Choroid plexus epithelial cell (primary cell): ENCODE measurements around the gene NOL4L.
A peak's percentile ranks its signal among the peaks of the same experiment; 100 is the strongest.

Source experiments
- DNase-seq: peaks from one replicate; pipeline ENCODE4 v3.0.0-alpha.2; 2010; ENCODE audit warnings: low read depth
- H3K4me3 ChIP-seq: 2 replicates; pipeline ENCODE4 v1.5.1; 2011; ENCODE audit warnings: low read depth, mild to moderate bottlenecking, control low read depth, low read length, moderate library complexity
- CTCF ChIP-seq: conservative IDR thresholded peaks from 2 replicates; pipeline ENCODE4 v1.5.1; 2011; ENCODE audit warnings: low read depth, mild to moderate bottlenecking, control low read depth, inconsistent platforms, low read length, moderate library complexity

Gene NOL4L

DNA sequence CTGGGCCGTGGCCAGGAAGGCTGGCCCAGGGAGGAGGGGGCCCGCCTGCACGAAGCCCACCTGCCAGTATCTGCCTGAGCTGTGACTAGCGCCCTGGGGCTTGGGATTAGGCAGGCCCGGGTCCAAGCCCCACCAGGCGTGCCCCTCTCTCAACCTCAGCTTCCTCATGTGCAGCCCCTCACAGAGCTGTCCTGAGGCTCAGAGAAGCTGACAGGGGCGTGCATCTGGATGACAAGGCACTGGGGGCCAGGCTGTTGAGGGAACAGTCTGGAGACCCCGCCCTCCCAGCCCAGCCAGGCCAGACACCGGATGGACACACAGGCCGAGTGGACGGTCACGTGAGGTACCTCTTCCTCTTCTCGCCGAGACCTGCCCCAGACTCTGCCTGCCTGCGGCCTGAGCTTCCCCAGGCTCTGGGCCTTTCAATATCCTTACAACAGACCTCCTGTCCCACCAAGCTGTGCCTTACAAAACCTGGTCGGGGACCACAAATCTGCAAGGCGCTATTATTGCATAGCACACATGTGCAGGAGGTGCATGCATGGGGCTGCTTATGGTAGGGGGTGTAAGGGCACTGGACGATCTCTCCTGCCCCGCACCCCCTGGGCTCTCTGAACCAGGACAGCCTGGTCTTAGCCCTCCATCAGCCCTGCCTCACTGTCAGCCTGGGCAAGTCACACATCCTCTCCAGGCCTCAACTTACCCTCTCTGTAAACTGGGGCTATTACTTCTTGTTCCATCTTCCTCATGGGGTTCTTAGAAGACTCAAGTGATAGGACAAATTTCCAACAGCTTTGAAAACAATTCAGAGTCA is 20.0 kb downstream of the NOL4L start:
- no peak for TF ChIP-seq CTCF
- DNase-seq = peak; percentile 56
- H3K4me3 ChIP-seq = no peak overlapping the region

- no peak overlapping the region for H3K4me3 ChIP-seq
- no peak for TF ChIP-seq CTCF
- no peak for DNase-seq
Observed at GRCh38 chr20:32564440-32564839, 20.7 kb downstream of the NOL4L start.

GRCh38 chr20:32563311-32564272 is 21.5 kb downstream of the NOL4L start:
- TF ChIP-seq CTCF = no peak
- H3K4me3 ChIP-seq = no peak overlapping the region
- no peak for DNase-seq

DNA sequence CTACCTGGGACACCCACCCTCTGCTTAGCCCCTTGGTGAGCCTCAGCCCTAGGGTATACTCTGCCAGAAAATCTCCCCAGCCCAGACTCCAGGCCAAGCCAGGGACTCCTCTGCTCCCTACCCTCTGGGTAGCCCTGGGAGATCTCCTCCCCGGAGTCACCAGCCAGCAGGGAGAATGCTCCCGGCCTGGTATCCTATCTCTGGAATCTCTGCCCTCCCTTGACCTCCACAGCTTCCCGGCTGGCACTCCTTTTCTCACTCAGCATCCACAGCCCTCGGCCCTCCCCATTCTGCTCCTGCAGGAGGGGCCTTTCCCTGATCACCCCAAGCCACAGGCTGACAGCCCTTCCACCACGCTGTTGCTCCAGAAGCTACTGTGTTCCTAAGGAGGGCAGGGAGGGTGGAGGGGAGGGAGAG is 22.6 kb downstream of the NOL4L start:
- no peak for TF ChIP-seq CTCF
- H3K4me3 ChIP-seq = no peak overlapping the region
- DNase-seq = no peak

- no peak for TF ChIP-seq CTCF
- peak; percentile 33 for DNase-seq
- no peak overlapping the region for H3K4me3 ChIP-seq
Observed at GRCh38 chr20:32560989-32561830, 23.9 kb downstream of the NOL4L start.

DNA sequence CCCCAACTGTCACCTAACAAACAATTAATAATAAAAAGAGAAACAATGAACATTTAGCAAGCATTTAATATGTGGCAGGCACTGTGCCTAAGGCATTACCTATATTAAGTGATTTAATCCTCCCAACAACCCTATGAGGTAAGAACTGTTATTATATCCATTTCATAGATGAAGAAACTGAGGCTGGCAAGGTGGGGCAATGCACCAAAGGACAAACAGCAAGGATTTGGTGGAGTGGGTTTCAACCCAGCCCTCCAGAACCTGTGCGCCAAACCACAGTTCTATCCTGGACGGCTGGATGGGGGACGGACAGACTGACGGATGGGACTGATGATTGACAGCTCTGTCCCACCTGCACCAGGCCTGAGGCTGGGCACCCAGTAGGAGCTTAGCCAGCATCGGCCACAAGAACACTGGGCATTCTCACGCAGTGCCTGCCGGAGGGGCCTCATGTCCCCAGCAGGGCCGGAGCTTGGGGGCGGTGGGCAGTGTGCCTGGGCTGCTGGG is 24.6 kb downstream of the NOL4L start:
- no peak for TF ChIP-seq CTCF
- H3K4me3 ChIP-seq = no peak overlapping the region
- no peak for DNase-seq
